ENCODE data around the gene ATM.
"Not testable (repeated sequence)": the region's sequence is repeated elsewhere in the genome, so short reads cannot be mapped to it uniquely, and the experiment has no call there.

DNA sequence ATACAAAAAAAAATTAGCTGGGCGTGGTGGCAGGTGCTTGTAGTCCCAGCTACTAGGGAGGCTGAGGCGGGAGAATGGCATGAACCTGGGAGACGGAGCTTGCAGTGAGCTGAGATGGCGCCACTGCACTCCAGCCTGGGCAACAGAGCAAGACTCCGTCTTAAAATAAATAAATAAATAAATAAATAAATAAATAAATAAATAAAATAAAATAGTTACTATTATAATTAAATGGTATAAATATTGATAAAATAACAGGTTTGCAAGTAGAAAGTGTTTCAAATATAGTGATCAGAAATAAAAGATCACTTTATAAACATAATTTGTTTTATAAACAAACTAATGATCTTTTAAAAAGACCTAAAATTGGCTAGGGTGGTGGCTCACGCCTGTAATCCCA, 173.8 kb downstream of the ATM start:
- TF ChIP-seq MYC (IDR thresholded peaks at IDR 0.05; ENCODE audit: insufficient read depth, insufficient read length, insufficient replicate concordance, low read length, severe bottlenecking); SRF (IDR thresholded peaks at IDR 0.05; ENCODE audit: low read depth in 2 of 2, low read length in 2 of 2); CTCF (IDR thresholded peaks at IDR 0.05 in 2 of 3, conservative IDR thresholded peaks at IDR 0.05 in 1 of 3; ENCODE audit: control insufficient read depth in 2 of 3, extremely low read depth in 1 of 3, insufficient read depth in 1 of 3, low read depth in 3 of 3, low read length in 3 of 3); YY1 (IDR thresholded peaks at IDR 0.05; ENCODE audit: low read depth, low read length); HDAC2 (IDR thresholded peaks at IDR 0.05); EZH2 (IDR thresholded peaks at IDR 0.05; ENCODE audit: borderline replicate concordance, control insufficient read depth, low read depth, low read length): not testable (repeated sequence)
- TF ChIP-seq, protein P1, sequence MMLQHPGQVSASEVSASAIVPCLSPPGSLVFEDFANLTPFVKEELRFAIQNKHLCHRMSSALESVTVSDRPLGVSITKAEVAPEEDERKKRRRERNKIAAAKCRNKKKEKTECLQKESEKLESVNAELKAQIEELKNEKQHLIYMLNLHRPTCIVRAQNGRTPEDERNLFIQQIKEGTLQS (IDR thresholded peaks at IDR 0.05; ENCODE audit: borderline replicate concordance, extremely low read depth, low read depth, low read length) = not testable (repeated sequence)
- TF ChIP-seq, protein P2, sequence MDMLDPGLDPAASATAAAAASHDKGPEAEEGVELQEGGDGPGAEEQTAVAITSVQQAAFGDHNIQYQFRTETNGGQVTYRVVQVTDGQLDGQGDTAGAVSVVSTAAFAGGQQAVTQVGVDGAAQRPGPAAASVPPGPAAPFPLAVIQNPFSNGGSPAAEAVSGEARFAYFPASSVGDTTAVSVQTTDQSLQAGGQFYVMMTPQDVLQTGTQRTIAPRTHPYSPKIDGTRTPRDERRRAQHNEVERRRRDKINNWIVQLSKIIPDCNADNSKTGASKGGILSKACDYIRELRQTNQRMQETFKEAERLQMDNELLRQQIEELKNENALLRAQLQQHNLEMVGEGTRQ (IDR thresholded peaks at IDR 0.05; ENCODE audit: borderline replicate concordance, low read depth, low read length) = not testable (repeated sequence)

Data from GM12878 (cell line).